ENCODE measurements around the gene RSPH1.

The RSPH1 gene

GRCh38 chr21:42475526-42476387 lies 20.3 kb downstream of the RSPH1 start:
- DNase-seq (ENCODE audit: extremely low read depth, low read depth) = no peak
- no peak for TF ChIP-seq CTCF (IDR thresholded peaks at IDR 0.05; ENCODE audit: low read depth, low read length, missing control alignments)
- no peak overlapping the region for H3K4me3 ChIP-seq (replicated peaks; ENCODE audit: low read depth, low read length)

- DNase-seq (ENCODE audit: extremely low read depth, low read depth) = no peak
- H3K4me3 ChIP-seq (replicated peaks; ENCODE audit: low read depth, low read length) = no peak overlapping the region
- TF ChIP-seq CTCF (IDR thresholded peaks at IDR 0.05; ENCODE audit: low read depth, low read length, missing control alignments) = no peak
Observed at GRCh38 chr21:42475036-42475435, 21.0 kb downstream of the RSPH1 start.

GRCh38 chr21:42474043-42474831 lies 21.8 kb downstream of the RSPH1 start:
- no peak overlapping the region for H3K4me3 ChIP-seq (replicated peaks; ENCODE audit: low read depth, low read length)
- no peak for DNase-seq (ENCODE audit: extremely low read depth, low read depth)
- TF ChIP-seq CTCF (IDR thresholded peaks at IDR 0.05; ENCODE audit: low read depth, low read length, missing control alignments) = no peak

GRCh38 chr21:42473498-42474042 lies 22.5 kb downstream of the RSPH1 start:
- TF ChIP-seq CTCF (IDR thresholded peaks at IDR 0.05; ENCODE audit: low read depth, low read length, missing control alignments) = no peak
- no peak overlapping the region for H3K4me3 ChIP-seq (replicated peaks; ENCODE audit: low read depth, low read length)
- DNase-seq (ENCODE audit: extremely low read depth, low read depth) = no peak

GRCh38 chr21:42472521-42472920 lies 23.5 kb downstream of the RSPH1 start:
- TF ChIP-seq CTCF (IDR thresholded peaks at IDR 0.05; ENCODE audit: low read depth, low read length, missing control alignments) = no peak
- H3K4me3 ChIP-seq (replicated peaks; ENCODE audit: low read depth, low read length) = no peak overlapping the region
- DNase-seq (ENCODE audit: extremely low read depth, low read depth) = no peak

- DNase-seq (ENCODE audit: extremely low read depth, low read depth) = no peak
- no peak overlapping the region for H3K4me3 ChIP-seq (replicated peaks; ENCODE audit: low read depth, low read length)
- TF ChIP-seq CTCF (IDR thresholded peaks at IDR 0.05; ENCODE audit: low read depth, low read length, missing control alignments) = no peak
Observed at GRCh38 chr21:42471716-42472330, 24.2 kb downstream of the RSPH1 start.

Data from HFF-Myc (cell line).